NCI-H2227 (cell line): ENCODE results near the gene PIEZO2.

Experiments
- DNase-seq: peaks from one replicate; lab custom pipeline; 2025; ENCODE audit not compliant: unreplicated experiment; lab: John Stamatoyannopoulos, UW

Gene PIEZO2

DNA sequence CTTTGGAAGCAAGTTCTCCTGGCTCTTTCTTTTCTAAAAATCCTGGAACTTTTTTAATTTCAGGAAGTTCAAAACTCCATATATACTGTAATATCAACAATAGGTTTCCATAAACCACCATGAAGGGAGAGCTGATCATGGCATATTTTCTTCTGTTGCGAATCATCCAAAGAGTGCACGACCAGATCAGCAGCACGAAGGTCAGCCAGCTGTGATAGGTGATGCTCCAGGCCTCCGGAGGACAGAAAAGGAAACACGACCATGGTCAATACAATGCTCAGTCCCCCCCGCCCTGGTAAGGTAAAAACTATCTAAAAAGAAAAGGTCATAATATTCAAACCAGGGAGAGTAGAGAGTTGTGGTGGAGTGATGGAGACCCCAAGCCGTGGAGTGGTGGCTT, 354.6 kb downstream of the PIEZO2 start:
- DNase-seq = no peak

GRCh38 chr18:10793730-10794370, 355.5 kb downstream of the PIEZO2 start:
- DNase-seq = no peak

- no peak for DNase-seq
These were observed 357.2 kb downstream of the PIEZO2 start for GRCh38 chr18:10792181-10792580.

DNA sequence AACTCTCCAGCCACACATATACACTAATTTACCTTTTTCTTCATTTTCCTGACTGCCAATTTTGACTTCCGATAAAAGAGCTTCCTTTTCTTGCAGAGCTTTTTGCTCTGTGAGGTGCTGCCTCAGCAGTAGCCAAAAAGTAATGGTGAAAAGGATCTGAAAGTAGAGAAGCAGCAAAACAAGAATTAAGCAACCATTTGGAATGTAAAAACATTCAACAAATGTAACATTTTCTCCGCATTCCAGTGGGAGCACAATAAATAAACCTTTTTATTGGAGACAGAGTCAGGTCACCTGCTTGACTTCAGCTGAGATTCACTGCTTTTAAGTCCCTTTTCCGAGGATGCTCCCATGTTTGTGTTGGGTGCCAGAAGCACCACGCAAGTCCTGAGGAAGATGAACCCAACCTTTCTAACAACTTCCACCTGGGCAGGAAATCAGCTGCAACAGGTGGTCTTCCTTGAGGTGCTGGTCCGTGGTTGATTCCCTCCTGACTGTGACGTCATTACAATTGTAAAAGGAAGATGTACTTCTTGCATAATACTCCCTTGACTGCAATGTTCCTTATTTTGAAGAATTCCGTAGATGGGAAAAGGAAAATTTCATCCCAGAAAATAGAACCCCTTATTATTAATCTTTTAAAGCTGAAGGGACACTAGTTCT, 358.1 kb downstream of the PIEZO2 start:
- DNase-seq = no peak

- no peak for DNase-seq
These were observed 360.2 kb downstream of the PIEZO2 start for GRCh38 chr18:10789180-10789579.

GRCh38 chr18:10787293-10787901, 362.0 kb downstream of the PIEZO2 start:
- peak; percentile 12 for DNase-seq

- DNase-seq = no peak
These were observed 363.6 kb downstream of the PIEZO2 start for GRCh38 chr18:10785798-10786197.

GRCh38 chr18:10784596-10785202, 364.7 kb downstream of the PIEZO2 start:
- no peak for DNase-seq

GRCh38 chr18:10783941-10784340, 365.4 kb downstream of the PIEZO2 start:
- no peak for DNase-seq

DNA sequence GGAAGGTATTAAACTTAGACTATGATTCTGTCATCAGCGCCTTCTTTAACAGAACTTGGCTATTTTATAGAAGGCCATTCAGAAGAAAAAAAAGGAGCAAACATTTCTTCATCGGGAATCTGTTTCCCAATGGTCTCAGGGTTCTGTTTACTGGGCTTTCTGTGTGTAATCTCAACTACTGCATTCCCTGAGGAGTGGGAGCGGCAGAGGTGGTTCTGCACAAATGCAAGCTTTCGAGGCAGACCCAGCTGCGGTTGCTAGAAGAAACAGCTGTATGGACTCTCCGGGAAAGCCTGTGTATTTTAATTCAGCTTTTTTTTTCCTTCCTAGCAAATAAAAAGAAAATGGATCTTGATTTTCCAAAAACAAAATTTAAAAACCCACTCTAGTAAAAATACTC, 372.9 kb downstream of the PIEZO2 start:
- no peak for DNase-seq

DNA sequence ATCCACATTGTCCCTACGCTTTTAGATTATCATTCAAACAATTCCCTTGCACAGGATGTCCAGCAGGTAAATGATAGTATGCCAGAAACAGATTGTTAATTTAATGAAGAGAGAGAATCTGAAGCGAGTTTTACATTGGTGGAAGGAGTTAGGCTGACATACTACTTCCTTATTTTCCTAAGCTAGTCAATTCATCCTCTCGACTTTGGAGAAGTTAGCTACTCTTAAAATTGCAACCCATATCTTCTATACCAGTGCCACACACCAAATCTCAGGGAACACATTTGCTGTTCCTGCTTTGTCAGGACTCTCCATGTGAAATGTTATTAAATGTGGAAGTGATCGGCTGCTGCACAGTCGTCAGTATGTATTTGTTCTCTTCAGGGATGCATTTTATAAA, 374.3 kb downstream of the PIEZO2 start:
- no peak for DNase-seq

DNA sequence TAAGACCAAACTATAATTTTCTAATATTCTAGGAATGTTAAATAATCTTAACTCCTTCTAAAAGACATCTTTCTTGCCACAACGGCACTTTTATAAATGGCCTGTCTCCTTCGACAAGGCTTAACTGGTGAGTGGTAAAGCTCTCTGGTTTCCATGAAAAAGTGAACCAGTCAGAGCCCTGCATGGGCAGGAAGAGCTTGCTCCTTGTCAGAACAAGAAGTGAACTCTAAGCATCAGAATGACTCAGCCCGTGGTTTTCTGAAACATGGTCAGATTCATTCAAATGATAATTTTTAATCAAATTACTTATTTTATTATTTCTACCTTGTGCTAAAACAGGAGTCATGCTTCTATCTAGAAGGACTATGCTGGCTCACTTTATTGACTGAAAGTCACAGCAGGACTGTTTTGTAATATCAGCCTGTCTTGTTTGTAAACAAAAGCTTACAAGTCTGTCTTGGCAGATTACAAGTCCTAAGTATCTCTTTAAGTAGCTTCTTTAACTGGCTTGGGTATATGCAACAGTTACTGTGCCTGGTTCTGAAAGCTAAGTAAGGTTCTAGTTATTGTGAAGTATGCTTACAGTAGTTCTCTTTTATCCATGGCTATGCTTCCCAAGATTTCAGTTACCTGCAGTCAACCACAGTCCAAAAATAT, 378.2 kb downstream of the PIEZO2 start:
- DNase-seq = no peak

- no peak for DNase-seq
These were observed 379.1 kb downstream of the PIEZO2 start for GRCh38 chr18:10770264-10770663.

DNA sequence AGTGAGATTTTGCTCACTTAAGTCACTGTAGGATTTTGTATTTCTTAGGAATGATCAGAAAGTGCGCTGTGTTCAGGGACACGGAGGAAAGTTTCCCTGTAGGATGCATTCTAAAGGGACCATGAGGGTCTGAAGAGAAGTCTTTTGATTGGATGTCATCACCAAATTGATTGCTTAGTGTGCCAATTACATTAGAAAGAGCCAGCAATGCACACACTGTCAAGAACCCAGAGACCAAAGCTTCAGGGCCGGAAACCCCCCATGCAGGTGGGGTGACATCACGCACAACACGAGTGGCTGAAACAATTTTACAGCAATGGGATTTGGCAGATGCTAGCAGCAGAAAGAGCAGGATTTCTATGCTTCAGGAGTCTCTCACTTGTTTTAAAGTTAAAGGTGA, 381.1 kb downstream of the PIEZO2 start:
- no peak for DNase-seq

GRCh38 chr18:10767658-10768057, 381.7 kb downstream of the PIEZO2 start:
- DNase-seq = no peak

- DNase-seq = no peak
These were observed 388.4 kb downstream of the PIEZO2 start for GRCh38 chr18:10760986-10761385.

- DNase-seq = no peak
These were observed 390.1 kb downstream of the PIEZO2 start for GRCh38 chr18:10759241-10759640.

- DNase-seq = no peak
These were observed 391.4 kb downstream of the PIEZO2 start for GRCh38 chr18:10757946-10758345.

DNA sequence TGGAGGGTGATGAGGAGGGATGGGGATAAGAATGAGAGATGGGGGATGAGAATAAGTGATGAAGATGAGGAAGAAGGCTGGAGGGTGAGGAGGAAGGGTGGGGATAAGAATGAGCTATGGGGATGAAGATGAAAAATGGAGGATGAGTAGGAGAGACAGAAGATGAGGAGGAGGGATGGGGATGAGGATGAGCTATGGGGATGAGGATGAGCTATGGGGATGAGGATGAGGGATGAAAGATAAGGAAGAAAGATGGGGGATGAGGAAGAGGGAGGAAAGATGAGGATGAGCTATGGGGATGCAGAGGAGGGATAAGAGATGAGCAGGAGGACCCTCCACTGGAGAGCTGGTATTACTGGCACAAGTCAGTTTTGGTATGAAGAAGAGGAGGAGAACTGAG, 392.0 kb downstream of the PIEZO2 start:
- DNase-seq = no peak

- no peak for DNase-seq
These were observed 393.5 kb downstream of the PIEZO2 start for GRCh38 chr18:10755855-10756254.

GRCh38 chr18:10754128-10754527, 395.2 kb downstream of the PIEZO2 start:
- no peak for DNase-seq

DNA sequence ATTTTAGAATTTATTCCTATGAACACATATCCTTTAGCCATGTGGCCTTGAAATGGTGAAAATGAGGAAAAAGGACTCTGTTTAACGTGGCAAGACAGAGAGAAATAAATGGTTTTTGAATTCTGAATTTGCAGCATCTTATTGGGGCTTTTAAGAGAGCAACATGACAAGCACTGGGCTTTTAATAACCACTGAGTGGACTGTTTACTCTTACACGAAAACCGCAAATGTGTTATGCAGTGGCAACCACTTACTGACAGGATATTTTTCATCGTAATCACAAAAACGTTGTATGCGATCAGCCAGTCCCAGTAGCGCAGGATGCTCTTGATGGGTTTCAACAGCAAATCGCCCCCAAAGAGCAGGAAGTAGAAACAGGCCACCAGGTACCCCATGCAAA, 397.0 kb downstream of the PIEZO2 start:
- no peak for DNase-seq
